Measurements from ENCODE around the gene HIRA.

HIRA gene

GRCh38 chr22:19454156-19454555, 22.6 kb upstream of the HIRA start:
- TF ChIP-seq CTCF (conservative IDR thresholded peaks at IDR 0.05; ENCODE audit: low read depth, low read length) = no peak
- no peak overlapping the region for H3K4me3 ChIP-seq (ENCODE audit: low read length)
- no peak for DNase-seq (ENCODE audit: low read depth)

GRCh38 chr22:19453718-19454117, 22.2 kb upstream of the HIRA start:
- TF ChIP-seq CTCF (conservative IDR thresholded peaks at IDR 0.05; ENCODE audit: low read depth, low read length) = no peak
- no peak for DNase-seq (ENCODE audit: low read depth)
- H3K4me3 ChIP-seq (ENCODE audit: low read length) = no peak overlapping the region

- no peak for TF ChIP-seq CTCF (conservative IDR thresholded peaks at IDR 0.05; ENCODE audit: low read depth, low read length)
- DNase-seq (ENCODE audit: low read depth) = no peak
Observed at GRCh38 chr22:19451570-19451969, 20.0 kb upstream of the HIRA start.

GRCh38 chr22:19450363-19451175, 19.0 kb upstream of the HIRA start:
- DNase-seq (ENCODE audit: low read depth) = no peak
- H3K4me3 ChIP-seq (ENCODE audit: low read length) = no peak overlapping the region
- no peak for TF ChIP-seq CTCF (conservative IDR thresholded peaks at IDR 0.05; ENCODE audit: low read depth, low read length)

More at GRCh38 chr22:19451570-19451969, 20.0 kb upstream of the HIRA start:
- no peak overlapping the region for H3K4me3 ChIP-seq (ENCODE audit: low read length)

GRCh38 chr22:19449422-19449767, 17.9 kb upstream of the HIRA start:
- H3K4me3 ChIP-seq (ENCODE audit: low read length) = no peak overlapping the region
- DNase-seq (ENCODE audit: low read depth) = no peak
- no peak for TF ChIP-seq CTCF (conservative IDR thresholded peaks at IDR 0.05; ENCODE audit: low read depth, low read length)

- H3K4me3 ChIP-seq (ENCODE audit: low read length) = peak overlapping the region; percentile 88
- TF ChIP-seq CTCF (conservative IDR thresholded peaks at IDR 0.05; ENCODE audit: low read depth, low read length) = no peak
- DNase-seq (ENCODE audit: low read depth) = no peak
Observed at GRCh38 chr22:19448739-19449421, 17.3 kb upstream of the HIRA start.
